ENCODE measurements around the gene TCF19. TPM values are rescaled to one million over a fixed set of nuclear protein-coding genes. Genes with fewer than 3 reads are reported as not detected.

TCF19 gene
- total and polyA plus RNA-seq, 9 donors, result 3.9 to 9.9 (median 7.1) TPM

DNA sequence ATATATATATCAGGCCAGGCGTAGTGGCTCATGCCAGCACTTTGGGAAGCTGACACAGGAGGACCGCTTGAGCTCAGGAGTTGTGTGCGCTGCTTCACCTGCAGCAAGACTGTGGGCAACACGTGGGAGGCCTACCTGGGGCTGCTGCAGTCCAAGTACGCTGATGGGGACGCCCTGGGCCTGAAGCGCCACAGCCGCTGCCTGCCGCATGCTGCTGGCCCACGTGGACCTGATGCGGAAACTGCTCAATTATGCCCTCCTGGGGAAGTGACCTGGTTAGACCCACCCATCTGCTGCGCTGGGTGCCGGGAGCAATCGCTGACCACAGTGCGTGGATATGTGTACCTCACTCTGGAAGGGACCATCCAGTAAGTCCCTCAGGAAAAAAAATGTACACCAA lies 17.7 kb upstream of the TCF19 start:
- H3K4me3 ChIP-seq, result no peak overlapping the region
- no peaks in the 10 kb centered on the region for H3K4me1 ChIP-seq (ENCODE audit: insufficient read depth)
- H3K9me3 ChIP-seq, result no peaks in the 10 kb centered on the region
- no peak for TF ChIP-seq POLR2A (IDR thresholded peaks at IDR 0.05)
- TF ChIP-seq, protein P1, sequence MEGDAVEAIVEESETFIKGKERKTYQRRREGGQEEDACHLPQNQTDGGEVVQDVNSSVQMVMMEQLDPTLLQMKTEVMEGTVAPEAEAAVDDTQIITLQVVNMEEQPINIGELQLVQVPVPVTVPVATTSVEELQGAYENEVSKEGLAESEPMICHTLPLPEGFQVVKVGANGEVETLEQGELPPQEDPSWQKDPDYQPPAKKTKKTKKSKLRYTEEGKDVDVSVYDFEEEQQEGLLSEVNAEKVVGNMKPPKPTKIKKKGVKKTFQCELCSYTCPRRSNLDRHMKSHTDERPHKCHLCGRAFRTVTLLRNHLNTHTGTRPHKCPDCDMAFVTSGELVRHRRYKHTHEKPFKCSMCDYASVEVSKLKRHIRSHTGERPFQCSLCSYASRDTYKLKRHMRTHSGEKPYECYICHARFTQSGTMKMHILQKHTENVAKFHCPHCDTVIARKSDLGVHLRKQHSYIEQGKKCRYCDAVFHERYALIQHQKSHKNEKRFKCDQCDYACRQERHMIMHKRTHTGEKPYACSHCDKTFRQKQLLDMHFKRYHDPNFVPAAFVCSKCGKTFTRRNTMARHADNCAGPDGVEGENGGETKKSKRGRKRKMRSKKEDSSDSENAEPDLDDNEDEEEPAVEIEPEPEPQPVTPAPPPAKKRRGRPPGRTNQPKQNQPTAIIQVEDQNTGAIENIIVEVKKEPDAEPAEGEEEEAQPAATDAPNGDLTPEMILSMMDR (IDR thresholded peaks at IDR 0.05), result no peak
- intact Hi-C loops (cut with DNase I), result no loop called here
- WGBS, 3 donors, result 86 to 93% (median 87%) methylated on average over 15 of the region's 15 CpGs
- H3K36me3 ChIP-seq, result no peaks in the 10 kb centered on the region
- H3K27ac ChIP-seq, result no peak overlapping the region
- H3K27me3 ChIP-seq, result no peaks in the 10 kb centered on the region
- DNase-seq, result no peak

DNA sequence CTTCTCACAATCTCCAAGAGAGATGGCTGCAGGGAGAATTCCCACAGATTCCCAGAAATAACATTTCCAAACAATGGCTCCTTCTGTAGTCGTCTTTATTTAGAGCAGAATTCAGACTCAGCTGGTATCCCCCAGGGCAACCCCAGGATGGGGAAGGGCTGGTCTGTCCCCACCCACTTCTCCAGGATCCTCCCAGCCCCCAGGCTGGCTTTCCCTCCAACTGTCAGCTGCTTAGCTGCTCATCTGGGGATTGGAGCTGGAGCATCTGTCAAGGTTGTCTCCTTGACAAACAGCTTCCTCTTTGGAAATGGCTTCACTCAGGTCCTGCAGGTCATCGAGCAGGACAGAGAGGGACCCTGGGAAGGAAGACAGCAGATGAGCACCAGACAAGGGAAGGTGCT lies 16.0 kb upstream of the TCF19 start:
- TF ChIP-seq, protein P1 (IDR thresholded peaks at IDR 0.05), result no peak
- TF ChIP-seq POLR2A (IDR thresholded peaks at IDR 0.05), result no peak
- TF ChIP-seq EP300 (IDR thresholded peaks at IDR 0.05), result no peak
- Histone ChIP-seq H3K36me3 (no peaks in the 10 kb centered on the region), H3K9me3 (no peaks in the 10 kb centered on the region), H3K27ac (no peak overlapping the region), H3K27me3 (no peaks in the 10 kb centered on the region), H3K4me3 (no peak overlapping the region), H3K4me1 (ENCODE audit: insufficient read depth) (no peaks in the 10 kb centered on the region)
- no peak for DNase-seq
- intact Hi-C loops (cut with DNase I), result no loop called here
- 39 to 60% (median 42%) methylated on average over 2 of the region's 2 CpGs for WGBS, 3 donors

- TF ChIP-seq, protein P1 (IDR thresholded peaks at IDR 0.05), result no peak
- TF ChIP-seq EP300 (IDR thresholded peaks at IDR 0.05) (no peak), POLR2A (IDR thresholded peaks at IDR 0.05) (no peak)
- Histone ChIP-seq H3K4me3 (no peak overlapping the region), H3K4me1 (ENCODE audit: insufficient read depth) (no peaks in the 10 kb centered on the region), H3K27ac (no peak overlapping the region), H3K27me3 (no peaks in the 10 kb centered on the region), H3K36me3 (no peaks in the 10 kb centered on the region), H3K9me3 (no peaks in the 10 kb centered on the region)
- intact Hi-C loops (cut with DNase I), result no loop called here
- 16 to 38% (median 33%) methylated on average over 11 of the region's 11 CpGs for WGBS, 3 donors
- DNase-seq, result peak in 4 of 5 donors; percentile 34 to 79 (median 54)
Observed at GRCh38 chr6:31143148-31143547, 15.2 kb upstream of the TCF19 start.

- no peak for TF ChIP-seq EP300 (IDR thresholded peaks at IDR 0.05)
- TF ChIP-seq POLR2A (IDR thresholded peaks at IDR 0.05), result no peak
- TF ChIP-seq, protein P1 (IDR thresholded peaks at IDR 0.05), result no peak
- Histone ChIP-seq H3K27me3 (no peaks in the 10 kb centered on the region), H3K27ac (no peak overlapping the region), H3K36me3 (no peaks in the 10 kb centered on the region), H3K9me3 (no peaks in the 10 kb centered on the region), H3K4me3 (no peak overlapping the region), H3K4me1 (ENCODE audit: insufficient read depth) (no peaks in the 10 kb centered on the region)
- DNase-seq, result no peak
- WGBS, 3 donors, result 87 to 90% (median 89%) methylated on average over 18 of the region's 18 CpGs
- intact Hi-C loops (cut with DNase I), result no loop called here
Observed at GRCh38 chr6:31144296-31144969, 14.0 kb upstream of the TCF19 start.

All from ovary (tissue), 9 donors.